Karpas-422 (cell line): ENCODE results near the gene PSMC2. TPM values are rescaled to one million over a fixed set of nuclear protein-coding genes. Genes with fewer than 3 reads are reported as not detected.

Experiments
- small RNA-seq: library from RNA; depleted of rRNA; stranded (forward); fragments of <200 nt; gene quantifications from one replicate; pipeline ENCODE3, GENCODE V24; 2014
- total RNA-seq: library from RNA; depleted of rRNA; stranded (reverse); fragments of >200 nt; shearing (Covaris generic); gene quantifications from 2 replicates; pipeline ENCODE4 v1.2.3, GENCODE V29; 2014; ENCODE audit warnings: low replicate concordance; rRNA removed

Gene PSMC2
- total RNA-seq, 1 experiment from 2014 or later = 69.4 TPM

Small RNA genes within 50 kb of the gene (small RNA-seq; reads per million reads assigned to genes)
- gene RPS29P16 = 1.7 reads per million, percentile 46 among the genes with 10 or more reads in this experiment

Other genes starting within 250 kb of the PSMC2 start
- 12.9 and 24.8 TPM in 2 replicates for gene NAPEPLD, start 198.5 kb upstream of the PSMC2 start, total RNA-seq
- gene PMPCB, start 50.2 kb upstream of the PSMC2 start, total RNA-seq = 74.6 and 117 TPM in 2 replicates
- 24.7 and 29.7 TPM in 2 replicates for gene DNAJC2, start 2.9 kb upstream of the PSMC2 start, total RNA-seq
- not detected in 2 replicates for gene SLC26A5, start 98.6 kb downstream of the PSMC2 start, total RNA-seq